ENCODE measurements around the gene GPR146. TPM values are rescaled to one million over a fixed set of nuclear protein-coding genes. Genes with fewer than 3 reads are reported as not detected.
"Not testable (repeated sequence)": the region's sequence is repeated elsewhere in the genome, so short reads cannot be mapped to it uniquely, and the experiment has no call there.

GPR146 gene, protein sequence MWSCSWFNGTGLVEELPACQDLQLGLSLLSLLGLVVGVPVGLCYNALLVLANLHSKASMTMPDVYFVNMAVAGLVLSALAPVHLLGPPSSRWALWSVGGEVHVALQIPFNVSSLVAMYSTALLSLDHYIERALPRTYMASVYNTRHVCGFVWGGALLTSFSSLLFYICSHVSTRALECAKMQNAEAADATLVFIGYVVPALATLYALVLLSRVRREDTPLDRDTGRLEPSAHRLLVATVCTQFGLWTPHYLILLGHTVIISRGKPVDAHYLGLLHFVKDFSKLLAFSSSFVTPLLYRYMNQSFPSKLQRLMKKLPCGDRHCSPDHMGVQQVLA
- polyA plus RNA-seq (ENCODE audit: low read depth in 6 of 6), result 1 to 10 TPM; 2.0 to 9.7 (median 3.9) TPM

DNA sequence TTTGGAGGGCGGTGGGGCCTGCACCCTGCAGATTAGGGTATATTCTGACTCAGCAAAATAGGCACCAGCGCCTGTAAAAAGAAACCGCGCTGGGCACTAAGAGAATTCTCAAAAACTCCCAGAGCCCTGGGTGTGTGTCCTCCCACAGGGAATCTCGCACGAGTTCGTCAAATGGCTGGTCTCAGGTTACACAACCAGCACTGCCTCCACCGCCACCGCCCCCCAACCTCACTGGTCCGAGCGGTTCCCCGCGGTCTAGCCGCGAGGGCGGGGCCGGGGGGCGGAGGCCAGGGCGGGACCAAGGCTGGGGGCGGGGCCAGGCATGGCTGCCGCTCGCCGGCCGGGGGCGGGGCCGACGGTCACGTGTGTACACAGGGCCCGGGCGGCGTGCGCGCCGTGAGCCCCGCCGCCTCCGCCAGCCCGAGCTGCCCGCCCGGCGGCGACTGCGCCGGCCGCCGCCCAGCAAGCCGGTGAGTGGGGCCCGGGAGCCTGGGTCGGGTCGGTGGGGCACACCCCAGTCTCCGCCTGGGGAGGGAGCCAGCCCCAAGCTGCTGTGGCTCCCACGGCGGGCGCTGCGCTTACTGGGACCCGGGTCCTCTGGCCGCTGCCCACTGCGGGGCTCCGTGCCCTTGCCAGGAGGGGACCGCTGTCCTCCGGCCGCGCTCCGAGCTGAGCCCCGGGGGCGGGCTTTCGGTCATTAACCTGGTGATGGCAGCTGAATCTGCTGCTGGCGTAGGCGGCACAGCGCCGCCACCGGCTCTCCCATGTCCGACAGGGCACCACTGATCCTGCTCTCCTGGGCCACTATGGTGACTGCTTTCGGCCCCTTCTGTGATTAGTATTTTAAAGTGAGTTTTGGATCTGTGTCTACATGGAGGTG is at the start of gene GPR146:
TSS of gene GPR146 (plus strand) at position 358 of the 880 bp plus-strand sequence. CDS start 12,970 bp downstream, outside the sequence.
- H3K27me3 Mint-ChIP-seq, result peaks cover 0 to 23% (median 12%) of the 10 kb centered on the region in 3 donors
- peak; percentile 92 for ATAC-seq (ENCODE audit: low read depth in 2 of 2)
- peak within 1 kb of the TSS; percentile 74 to 91 (median 87) for H3K4me3 Mint-ChIP-seq
- peak within 1 kb of the TSS; percentile 36 to 92 (median 84) for H3K27ac Mint-ChIP-seq
- peak; percentile 89 for DNase-seq
- H3K36me3 Mint-ChIP-seq, result no peaks in the 10 kb centered on the region
- H3K9me3 Mint-ChIP-seq, result no peaks in the 10 kb centered on the region
- H3K4me1 Mint-ChIP-seq, result peaks cover 17 to 28% (median 26%) of the 10 kb centered on the region in 3 donors

- ATAC-seq (ENCODE audit: low read depth in 2 of 2) (no peak), DNase-seq (no peak)
- Mint-ChIP-seq H3K27me3 (no peaks in the 10 kb centered on the region), H3K36me3 (no peaks in the 10 kb centered on the region), H3K9me3 (no peaks in the 10 kb centered on the region), H3K4me1 (peaks cover 8 to 10% (median 9%) of the 10 kb centered on the region in 3 donors), H3K27ac (peak overlapping the region in 4 of 6 donors; percentile 38 to 90 (median 86)), H3K4me3 (peak overlapping the region in 1 of 8 donors; percentile 27)
Measured at GRCh38 chr7:994592-995308, 49.6 kb upstream of the GPR146 start.

- peaks cover 12 to 13% (median 13%) of the 10 kb centered on the region in 3 donors for H3K4me1 Mint-ChIP-seq
- H3K27ac Mint-ChIP-seq, result peak overlapping the region in 1 of 6 donors; percentile 26
Measured at GRCh38 chr7:995571-995970, 48.8 kb upstream of the GPR146 start.

GRCh38 chr7:996079-996872 is 48.1 kb upstream of the GPR146 start:
- no peaks in the 10 kb centered on the region for H3K9me3 Mint-ChIP-seq
- no peak overlapping the region for H3K4me3 Mint-ChIP-seq
- ATAC-seq (ENCODE audit: low read depth in 2 of 2) (no peak), DNase-seq (no peak)
- no peak overlapping the region for H3K27ac Mint-ChIP-seq
- no peaks in the 10 kb centered on the region for H3K27me3 Mint-ChIP-seq
- peaks cover 16 to 19% (median 17%) of the 10 kb centered on the region in 3 donors for H3K4me1 Mint-ChIP-seq
- H3K36me3 Mint-ChIP-seq, result no peaks in the 10 kb centered on the region

More at GRCh38 chr7:995571-995970, 48.8 kb upstream of the GPR146 start:
- no peaks in the 10 kb centered on the region for H3K27me3 Mint-ChIP-seq
- no peaks in the 10 kb centered on the region for H3K36me3 Mint-ChIP-seq
- no peak for ATAC-seq (ENCODE audit: low read depth in 2 of 2)
- H3K4me3 Mint-ChIP-seq, result no peak overlapping the region
- H3K9me3 Mint-ChIP-seq, result no peaks in the 10 kb centered on the region
- no peak for DNase-seq

GRCh38 chr7:997404-998395 is 46.6 kb upstream of the GPR146 start:
- no peaks in the 10 kb centered on the region for H3K27me3 Mint-ChIP-seq
- H3K4me1 Mint-ChIP-seq, result peaks cover 16 to 19% (median 17%) of the 10 kb centered on the region in 3 donors
- no peak overlapping the region for H3K4me3 Mint-ChIP-seq
- no peaks in the 10 kb centered on the region for H3K36me3 Mint-ChIP-seq
- DNase-seq (no peak), ATAC-seq (ENCODE audit: low read depth in 2 of 2) (no peak)
- no peaks in the 10 kb centered on the region for H3K9me3 Mint-ChIP-seq
- H3K27ac Mint-ChIP-seq, result peak overlapping the region in 2 of 6 donors; percentile 37 to 70

GRCh38 chr7:999149-999879 is 45.0 kb upstream of the GPR146 start:
- H3K4me3 Mint-ChIP-seq, result no peak overlapping the region
- no peak for DNase-seq
- peak overlapping the region in 3 of 6 donors; percentile 34 to 91 (median 44) for H3K27ac Mint-ChIP-seq
- no peaks in the 10 kb centered on the region for H3K27me3 Mint-ChIP-seq
- peaks cover 14 to 18% (median 17%) of the 10 kb centered on the region in 3 donors for H3K4me1 Mint-ChIP-seq
- H3K36me3 Mint-ChIP-seq, result no peaks in the 10 kb centered on the region
- ATAC-seq (ENCODE audit: low read depth in 2 of 2), result no peak
- no peaks in the 10 kb centered on the region for H3K9me3 Mint-ChIP-seq

- no peaks in the 10 kb centered on the region for H3K36me3 Mint-ChIP-seq
- peak overlapping the region; percentile 47 to 98 (median 90) for H3K27ac Mint-ChIP-seq
- H3K27me3 Mint-ChIP-seq, result no peaks in the 10 kb centered on the region
- DNase-seq, result no peak
- no peaks in the 10 kb centered on the region for H3K9me3 Mint-ChIP-seq
- H3K4me1 Mint-ChIP-seq, result peaks cover 9 to 24% (median 23%) of the 10 kb centered on the region in 3 donors
- peak overlapping the region in 1 of 8 donors; percentile 29 for H3K4me3 Mint-ChIP-seq
- ATAC-seq (ENCODE audit: low read depth in 2 of 2), result peak in 1 of 2 donors; percentile 5
Measured at GRCh38 chr7:999941-1000935, 44.1 kb upstream of the GPR146 start.

GRCh38 chr7:1001069-1001770 is 43.1 kb upstream of the GPR146 start:
- not testable (repeated sequence) for DNase-seq; H3K9me3 Mint-ChIP-seq; H3K4me3 Mint-ChIP-seq; H3K36me3 Mint-ChIP-seq; ATAC-seq (ENCODE audit: low read depth in 2 of 2); H3K27me3 Mint-ChIP-seq
- H3K27ac Mint-ChIP-seq, result peak overlapping the region in 5 of 6 donors; percentile 14 to 98 (median 88)
- peaks cover 13 to 27% (median 24%) of the 10 kb centered on the region in 3 donors for H3K4me1 Mint-ChIP-seq

DNA sequence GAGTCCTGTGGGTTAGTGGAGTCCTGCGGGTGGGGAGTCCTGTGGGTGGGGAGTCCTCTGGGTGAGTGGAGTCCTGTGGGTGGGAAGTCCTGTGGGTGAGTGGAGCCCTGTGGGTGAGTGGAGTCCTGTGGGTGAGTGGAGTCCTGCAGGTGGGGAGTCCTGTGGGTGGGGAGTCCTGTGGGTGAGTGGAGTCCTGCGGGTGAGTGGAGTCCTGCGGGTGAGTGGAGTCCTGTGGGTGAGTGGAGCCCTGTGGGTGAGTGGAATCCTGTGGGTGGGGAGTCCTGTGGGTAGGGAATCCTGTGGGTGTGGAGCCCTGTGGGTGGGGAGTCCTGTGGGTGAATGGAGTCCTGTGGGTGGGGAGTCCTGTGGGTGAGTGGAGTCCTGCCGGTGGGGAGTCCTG is 42.3 kb upstream of the GPR146 start:
- H3K9me3 Mint-ChIP-seq; H3K4me3 Mint-ChIP-seq; H3K27me3 Mint-ChIP-seq; H3K36me3 Mint-ChIP-seq; ATAC-seq (ENCODE audit: low read depth in 2 of 2); DNase-seq: not testable (repeated sequence)
- peaks cover 14 to 28% (median 24%) of the 10 kb centered on the region in 3 donors for H3K4me1 Mint-ChIP-seq
- H3K27ac Mint-ChIP-seq, result peak overlapping the region in 3 of 6 donors; percentile 66 to 74 (median 69)

- not testable (repeated sequence) for H3K27me3 Mint-ChIP-seq; H3K9me3 Mint-ChIP-seq; ATAC-seq (ENCODE audit: low read depth in 2 of 2); H3K4me3 Mint-ChIP-seq; DNase-seq; H3K36me3 Mint-ChIP-seq
- Mint-ChIP-seq H3K27ac (peak overlapping the region in 3 of 6 donors; percentile 66 to 85 (median 69)), H3K4me1 (peaks cover 14 to 28% (median 24%) of the 10 kb centered on the region in 3 donors)
Measured at GRCh38 chr7:1002445-1002844, 41.9 kb upstream of the GPR146 start.
